ENCODE measurements around the gene SIGLEC10.
A peak's percentile ranks its signal among the peaks of the same experiment; 100 is the strongest.

Gene SIGLEC10

DNA sequence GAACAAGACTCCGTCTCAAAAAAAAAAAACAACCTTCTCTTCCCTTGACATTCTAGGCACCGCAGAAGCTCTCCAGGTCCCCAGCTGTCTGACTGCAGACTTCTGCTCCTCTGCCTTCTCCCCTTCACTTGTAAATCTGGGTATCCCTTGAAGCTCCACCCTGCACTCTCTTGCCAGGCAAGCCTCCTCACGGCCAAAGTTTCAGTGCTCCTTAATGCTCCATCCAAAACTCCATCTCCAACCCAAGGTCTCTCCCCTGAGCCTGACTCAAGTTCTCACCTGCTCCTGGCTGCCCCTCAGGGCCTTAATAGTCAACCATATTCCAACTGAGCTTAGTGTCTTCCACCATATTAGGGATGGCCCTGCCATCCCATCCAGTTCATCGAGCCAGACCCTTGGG is 47.2 kb downstream of the SIGLEC10 start:
- Histone ChIP-seq H3K27ac (ENCODE audit: low read depth, low read length) (no peak overlapping the region), H2BK12ac (ENCODE audit: low read length) (no peak overlapping the region), H3K36me3 (ENCODE audit: control insufficient read depth in 1 of 2, insufficient read depth in 2 of 2, low read length in 2 of 2) (no peaks in the 10 kb centered on the region), H3K23ac (ENCODE audit: low read length) (no peak overlapping the region), H3K18ac (ENCODE audit: low read length) (no peak overlapping the region), H3K4me1 (ENCODE audit: control insufficient read depth in 1 of 2, insufficient read depth in 2 of 2, low read length in 2 of 2) (peaks cover 11 to 15% of the 10 kb centered on the region in 2 experiments), H3K79me2 (ENCODE audit: control insufficient read depth, insufficient read depth, low read length, poor library complexity) (peaks cover 16% of the 10 kb centered on the region), H2AK5ac (ENCODE audit: low read length) (no peak overlapping the region), H2BK120ac (ENCODE audit: insufficient read depth, low read length, poor library complexity) (no peak overlapping the region), H3K79me1 (ENCODE audit: low read length) (peaks cover 26% of the 10 kb centered on the region), H2AFZ (ENCODE audit: insufficient read depth, low read length, poor library complexity) (no peak overlapping the region), H3K4me3 (ENCODE audit: low read depth, low read length) (no peak overlapping the region), H3K9me3 (ENCODE audit: insufficient read depth, low read depth, low read length) (no peaks in the 10 kb centered on the region), H3K4me2 (ENCODE audit: low read length) (no peak overlapping the region), H3K14ac (ENCODE audit: low read length) (no peak overlapping the region), H2BK5ac (ENCODE audit: low read depth, low read length, poor library complexity) (no peak overlapping the region), H4K12ac (ENCODE audit: low read depth, low read length) (no peak overlapping the region), H3K27me3 (ENCODE audit: insufficient read depth, low read length) (no peaks in the 10 kb centered on the region), H3K4ac (ENCODE audit: low read depth, low read length) (no peak overlapping the region), H4K91ac (ENCODE audit: low read depth, low read length) (no peak overlapping the region), H4K8ac (ENCODE audit: low read depth, low read length) (no peak overlapping the region), H3K9ac (ENCODE audit: low read length) (no peak overlapping the region)
- WGBS (ENCODE audit: extremely low coverage, insufficient coverage, insufficient read length) = no CpG with 5 or more reads among the region's 4 CpGs
- no peak for DNase-seq

DNA sequence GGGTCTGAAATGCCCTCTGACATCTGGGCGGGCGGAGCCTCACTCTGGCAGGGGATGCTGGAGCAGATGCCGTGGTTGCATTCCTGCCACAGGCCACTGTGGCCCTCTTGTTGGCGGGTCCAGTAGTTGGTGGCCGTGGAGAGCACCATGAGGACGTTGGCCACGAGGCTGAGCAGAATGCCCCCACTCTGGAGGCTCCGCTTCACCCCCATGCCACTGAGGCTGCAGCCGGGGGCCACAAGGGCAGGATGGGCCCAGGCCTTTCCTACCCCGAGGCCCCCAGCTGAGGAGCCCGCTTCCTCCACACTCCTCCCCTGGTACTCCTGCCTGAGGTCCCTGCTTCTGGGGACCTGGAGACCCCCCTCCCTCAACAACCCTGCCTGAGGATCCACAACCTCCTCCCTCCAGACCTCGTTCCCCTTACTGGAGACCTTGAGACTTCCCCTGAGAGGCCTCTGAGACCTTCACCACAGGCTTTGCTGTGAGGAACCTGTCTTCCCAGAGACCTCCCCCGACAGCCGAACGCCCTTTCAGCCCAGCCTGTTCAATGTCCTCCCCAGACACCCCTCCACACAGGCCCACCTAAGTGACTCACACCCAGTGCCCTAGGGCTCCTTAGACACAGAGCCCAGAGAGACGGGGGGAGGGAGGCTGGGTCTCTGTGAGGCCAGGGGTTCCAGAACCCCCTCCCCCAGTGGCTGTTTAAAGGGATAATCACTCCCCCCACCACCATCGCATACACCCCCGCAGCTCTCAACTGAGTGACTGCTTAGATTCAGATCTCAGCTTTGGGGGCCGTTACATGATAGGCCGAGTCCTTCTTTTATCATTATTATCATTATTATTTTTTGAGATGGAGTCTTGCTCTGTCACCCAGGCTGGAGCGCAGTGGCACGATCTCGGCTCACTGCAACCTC is 48.8 kb downstream of the SIGLEC10 start, which contains the start of gene CLDND2:
CLDND2 (minus strand) TSS at position 638 of the 917 bp plus-strand sequence; CDS start at position 212, 426 bp downstream.
- Histone ChIP-seq H3K4ac (ENCODE audit: low read depth, low read length) (peak within 1 kb of the TSS; percentile 35), H4K12ac (ENCODE audit: low read depth, low read length) (peak within 1 kb of the TSS; percentile 85), H3K9me3 (ENCODE audit: insufficient read depth, low read depth, low read length) (no peaks in the 10 kb centered on the region), H3K27me3 (ENCODE audit: insufficient read depth, low read length) (no peaks in the 10 kb centered on the region), H2BK12ac (ENCODE audit: low read length) (peak within 1 kb of the TSS; percentile 52), H3K9ac (ENCODE audit: low read length) (peak within 1 kb of the TSS; percentile 68), H3K14ac (ENCODE audit: low read length) (peak within 1 kb of the TSS; percentile 90), H4K8ac (ENCODE audit: low read depth, low read length) (peak within 1 kb of the TSS; percentile 87), H3K4me3 (ENCODE audit: low read depth, low read length) (peak within 1 kb of the TSS; percentile 92), H3K4me2 (ENCODE audit: low read length) (peak within 1 kb of the TSS; percentile 90), H3K36me3 (ENCODE audit: control insufficient read depth in 1 of 2, insufficient read depth in 2 of 2, low read length in 2 of 2) (no peaks in the 10 kb centered on the region), H3K79me1 (ENCODE audit: low read length) (peaks cover 26% of the 10 kb centered on the region), H3K79me2 (ENCODE audit: control insufficient read depth, insufficient read depth, low read length, poor library complexity) (peaks cover 16% of the 10 kb centered on the region), H2BK5ac (ENCODE audit: low read depth, low read length, poor library complexity) (peak within 1 kb of the TSS; percentile 90), H2AK5ac (ENCODE audit: low read length) (peak within 1 kb of the TSS; percentile 57), H3K23ac (ENCODE audit: low read length) (no peak within 1 kb of the TSS), H3K18ac (ENCODE audit: low read length) (peak within 1 kb of the TSS; percentile 93), H2BK120ac (ENCODE audit: insufficient read depth, low read length, poor library complexity) (peak within 1 kb of the TSS; percentile 78), H3K4me1 (ENCODE audit: control insufficient read depth in 1 of 2, insufficient read depth in 2 of 2, low read length in 2 of 2) (peaks cover 16 to 22% of the 10 kb centered on the region in 2 experiments), H3K27ac (ENCODE audit: low read depth, low read length) (peak within 1 kb of the TSS; percentile 93), H2AFZ (ENCODE audit: insufficient read depth, low read length, poor library complexity) (peak within 1 kb of the TSS; percentile 80), H4K91ac (ENCODE audit: low read depth, low read length) (peak within 1 kb of the TSS; percentile 87)
- WGBS (ENCODE audit: extremely low coverage, insufficient coverage, insufficient read length) = no CpG with 5 or more reads among the region's 23 CpGs
- no peak for DNase-seq

DNA sequence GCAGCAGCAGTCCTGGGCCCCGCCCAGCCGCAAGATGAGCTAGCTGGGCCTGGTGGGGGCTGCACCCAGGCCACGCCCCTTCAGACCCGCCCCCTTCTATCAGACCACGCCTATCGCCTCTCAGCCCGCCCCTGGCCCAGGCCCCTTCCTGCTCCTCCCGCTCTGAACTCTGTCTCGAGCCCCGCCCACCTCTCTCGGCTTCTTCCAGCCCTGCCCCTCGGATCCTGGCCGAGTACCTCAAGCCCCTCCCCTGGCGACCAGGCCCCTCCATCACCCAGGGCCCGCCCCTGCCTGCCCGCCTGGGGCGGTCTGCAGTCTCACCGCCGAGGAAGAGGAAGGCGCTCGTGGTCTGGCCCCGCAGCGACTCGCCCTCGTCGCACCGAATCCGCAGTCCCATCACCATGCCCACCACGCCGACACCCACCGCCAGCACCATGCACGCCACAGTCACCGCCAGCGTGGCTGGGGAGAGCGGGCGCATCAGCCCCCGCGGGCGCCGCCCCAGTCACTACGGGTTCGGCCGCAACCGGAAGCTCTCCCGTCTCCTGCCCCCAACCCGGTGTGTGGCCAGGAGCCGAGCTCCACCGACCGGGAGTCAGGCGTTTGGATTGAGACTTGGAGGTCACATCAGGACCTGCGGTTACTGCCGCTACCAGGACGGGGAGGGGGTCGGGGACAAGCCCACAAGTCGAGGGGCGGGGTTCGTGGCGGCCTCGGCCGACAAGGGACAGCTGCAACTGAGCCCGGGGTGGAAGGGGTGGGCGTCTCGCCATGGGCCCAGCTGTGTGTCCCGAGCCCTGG is 49.7 kb downstream of the SIGLEC10 start:
- Histone ChIP-seq H3K79me2 (ENCODE audit: control insufficient read depth, insufficient read depth, low read length, poor library complexity) (peaks cover 16% of the 10 kb centered on the region), H4K8ac (ENCODE audit: low read depth, low read length) (peak overlapping the region; percentile 87), H2BK120ac (ENCODE audit: insufficient read depth, low read length, poor library complexity) (peak overlapping the region; percentile 78), H4K12ac (ENCODE audit: low read depth, low read length) (peak overlapping the region; percentile 85), H3K79me1 (ENCODE audit: low read length) (peaks cover 26% of the 10 kb centered on the region), H3K4me3 (ENCODE audit: low read depth, low read length) (peak overlapping the region; percentile 92), H3K9ac (ENCODE audit: low read length) (peak overlapping the region; percentile 68), H2BK12ac (ENCODE audit: low read length) (peak overlapping the region; percentile 24), H3K4ac (ENCODE audit: low read depth, low read length) (peak overlapping the region; percentile 35), H3K27me3 (ENCODE audit: insufficient read depth, low read length) (no peaks in the 10 kb centered on the region), H3K18ac (ENCODE audit: low read length) (peak overlapping the region; percentile 93), H2AFZ (ENCODE audit: insufficient read depth, low read length, poor library complexity) (peak overlapping the region; percentile 80), H2BK5ac (ENCODE audit: low read depth, low read length, poor library complexity) (peak overlapping the region; percentile 90), H3K4me1 (ENCODE audit: control insufficient read depth in 1 of 2, insufficient read depth in 2 of 2, low read length in 2 of 2) (peaks cover 18 to 22% of the 10 kb centered on the region in 2 experiments), H2AK5ac (ENCODE audit: low read length) (peak overlapping the region; percentile 57), H3K36me3 (ENCODE audit: control insufficient read depth in 1 of 2, insufficient read depth in 2 of 2, low read length in 2 of 2) (no peaks in the 10 kb centered on the region), H3K14ac (ENCODE audit: low read length) (peak overlapping the region; percentile 90), H4K91ac (ENCODE audit: low read depth, low read length) (peak overlapping the region; percentile 87), H3K9me3 (ENCODE audit: insufficient read depth, low read depth, low read length) (no peaks in the 10 kb centered on the region), H3K4me2 (ENCODE audit: low read length) (peak overlapping the region; percentile 90), H3K23ac (ENCODE audit: low read length) (no peak overlapping the region), H3K27ac (ENCODE audit: low read depth, low read length) (peak overlapping the region; percentile 93)
- WGBS (ENCODE audit: extremely low coverage, insufficient coverage, insufficient read length) = no CpG with 5 or more reads among the region's 64 CpGs
- DNase-seq = peak; percentile 97 to 99

DNA sequence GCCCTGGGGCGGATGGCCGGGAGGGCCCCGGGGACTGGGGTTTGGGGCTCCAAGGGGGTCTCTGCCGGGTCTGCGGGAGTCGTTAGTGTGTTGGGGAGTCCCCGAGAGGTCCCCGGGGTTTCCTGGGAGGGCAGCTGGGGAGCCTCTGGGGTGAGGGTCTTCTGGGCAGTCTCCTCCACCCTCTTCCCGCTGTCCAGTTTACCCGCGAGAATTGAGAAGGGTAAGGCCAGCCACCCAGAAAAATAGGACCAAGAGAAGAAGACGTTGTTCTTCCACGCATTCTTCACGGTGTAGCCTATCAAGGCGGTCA is 50.2 kb downstream of the SIGLEC10 start:
- H4K12ac ChIP-seq (ENCODE audit: low read depth, low read length) = peak overlapping the region; percentile 68
- no peaks in the 10 kb centered on the region for H3K27me3 ChIP-seq (ENCODE audit: insufficient read depth, low read length)
- peak overlapping the region; percentile 91 for H3K27ac ChIP-seq (ENCODE audit: low read depth, low read length)
- peak overlapping the region; percentile 85 for H3K18ac ChIP-seq (ENCODE audit: low read length)
- H3K4me3 ChIP-seq (ENCODE audit: low read depth, low read length) = peak overlapping the region; percentile 70
- no CpG with 5 or more reads among the region's 15 CpGs for WGBS (ENCODE audit: extremely low coverage, insufficient coverage, insufficient read length)
- peak overlapping the region; percentile 95 for H4K91ac ChIP-seq (ENCODE audit: low read depth, low read length)
- H2BK12ac ChIP-seq (ENCODE audit: low read length) = no peak overlapping the region
- peak overlapping the region; percentile 89 for H2BK5ac ChIP-seq (ENCODE audit: low read depth, low read length, poor library complexity)
- no peaks in the 10 kb centered on the region for H3K9me3 ChIP-seq (ENCODE audit: insufficient read depth, low read depth, low read length)
- H2BK120ac ChIP-seq (ENCODE audit: insufficient read depth, low read length, poor library complexity) = peak overlapping the region; percentile 67
- DNase-seq = no peak
- peak overlapping the region; percentile 68 for H3K9ac ChIP-seq (ENCODE audit: low read length)
- H3K14ac ChIP-seq (ENCODE audit: low read length) = peak overlapping the region; percentile 76
- peak overlapping the region; percentile 75 for H2AFZ ChIP-seq (ENCODE audit: insufficient read depth, low read length, poor library complexity)
- peaks cover 18 to 22% of the 10 kb centered on the region in 2 experiments for H3K4me1 ChIP-seq (ENCODE audit: control insufficient read depth in 1 of 2, insufficient read depth in 2 of 2, low read length in 2 of 2)
- H3K4ac ChIP-seq (ENCODE audit: low read depth, low read length) = peak overlapping the region; percentile 63
- H3K79me1 ChIP-seq (ENCODE audit: low read length) = peaks cover 26% of the 10 kb centered on the region
- no peak overlapping the region for H3K23ac ChIP-seq (ENCODE audit: low read length)
- H3K4me2 ChIP-seq (ENCODE audit: low read length) = peak overlapping the region; percentile 76
- peak overlapping the region; percentile 49 for H2AK5ac ChIP-seq (ENCODE audit: low read length)
- peaks cover 16% of the 10 kb centered on the region for H3K79me2 ChIP-seq (ENCODE audit: control insufficient read depth, insufficient read depth, low read length, poor library complexity)
- no peaks in the 10 kb centered on the region for H3K36me3 ChIP-seq (ENCODE audit: control insufficient read depth in 1 of 2, insufficient read depth in 2 of 2, low read length in 2 of 2)
- peak overlapping the region; percentile 80 for H4K8ac ChIP-seq (ENCODE audit: low read depth, low read length)

All from trophoblast cell (in vitro differentiated cells and primary cell).